HG03354 (cell line): Measurements from ENCODE around the gene CTAGE8.
"Not testable (repeated sequence)": the region's sequence is repeated elsewhere in the genome, so short reads cannot be mapped to it uniquely, and the experiment has no call there.

Source experiments
- ATAC-seq: cut with Tn5 transposase; IDR thresholded peaks from one replicate; pipeline ENCODE4 v1.9.1; 2021; ENCODE audit warnings: mild to moderate bottlenecking; ENCODE audit not compliant: unreplicated experiment, poor library complexity, severe bottlenecking

CTAGE8 gene, protein sequence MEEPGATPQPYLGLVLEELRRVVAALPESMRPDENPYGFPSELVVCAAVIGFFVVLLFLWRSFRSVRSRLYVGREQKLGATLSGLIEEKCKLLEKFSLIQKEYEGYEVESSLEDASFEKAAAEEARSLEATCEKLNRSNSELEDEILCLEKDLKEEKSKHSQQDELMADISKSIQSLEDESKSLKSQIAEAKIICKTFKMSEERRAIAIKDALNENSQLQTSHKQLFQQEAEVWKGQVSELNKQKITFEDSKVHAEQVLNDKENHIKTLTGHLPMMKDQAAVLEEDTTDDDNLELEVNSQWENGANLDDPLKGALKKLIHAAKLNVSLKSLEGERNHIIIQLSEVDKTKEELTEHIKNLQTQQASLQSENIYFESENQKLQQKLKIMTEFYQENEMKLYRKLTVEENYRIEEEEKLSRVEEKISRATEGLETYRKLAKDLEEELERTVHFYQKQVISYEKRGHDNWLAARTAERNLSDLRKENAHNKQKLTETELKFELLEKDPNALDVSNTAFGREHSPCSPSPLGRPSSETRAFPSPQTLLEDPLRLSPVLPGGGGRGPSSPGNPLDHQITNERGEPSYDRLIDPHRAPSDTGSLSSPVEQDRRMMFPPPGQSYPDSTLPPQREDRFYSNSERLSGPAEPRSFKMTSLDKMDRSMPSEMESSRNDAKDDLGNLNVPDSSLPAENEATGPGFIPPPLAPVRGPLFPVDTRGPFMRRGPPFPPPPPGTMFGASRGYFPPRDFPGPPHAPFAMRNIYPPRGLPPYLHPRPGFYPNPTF

DNA sequence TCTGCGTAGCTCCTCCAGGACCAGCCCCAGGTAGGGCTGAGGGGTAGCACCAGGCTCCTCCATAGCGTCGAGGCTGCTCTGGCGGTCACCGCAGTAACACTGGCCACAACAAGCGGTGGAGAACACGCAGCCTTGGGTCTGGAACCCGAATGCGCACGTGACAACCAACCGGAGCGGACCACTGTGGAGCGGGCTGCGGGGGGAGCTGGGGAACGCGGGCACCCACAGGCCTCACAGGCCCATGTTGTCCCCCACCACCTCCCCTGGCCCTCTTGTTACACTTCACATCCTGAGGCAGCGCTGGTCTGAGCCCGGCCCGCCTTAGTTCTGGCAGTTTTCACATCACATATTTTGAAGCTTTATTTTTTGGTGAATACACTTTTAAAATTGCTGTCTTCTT, at the start of gene CTAGE8:
Gene CTAGE8 (minus strand): TSS at position 101 of the 400 bp plus-strand sequence. CDS start 38 bp downstream, at position 63.
- ATAC-seq = not testable (repeated sequence)

- ATAC-seq = not testable (repeated sequence)
Measured at GRCh38 chr7:144317537-144317936, 48.4 kb upstream of the CTAGE8 start.

DNA sequence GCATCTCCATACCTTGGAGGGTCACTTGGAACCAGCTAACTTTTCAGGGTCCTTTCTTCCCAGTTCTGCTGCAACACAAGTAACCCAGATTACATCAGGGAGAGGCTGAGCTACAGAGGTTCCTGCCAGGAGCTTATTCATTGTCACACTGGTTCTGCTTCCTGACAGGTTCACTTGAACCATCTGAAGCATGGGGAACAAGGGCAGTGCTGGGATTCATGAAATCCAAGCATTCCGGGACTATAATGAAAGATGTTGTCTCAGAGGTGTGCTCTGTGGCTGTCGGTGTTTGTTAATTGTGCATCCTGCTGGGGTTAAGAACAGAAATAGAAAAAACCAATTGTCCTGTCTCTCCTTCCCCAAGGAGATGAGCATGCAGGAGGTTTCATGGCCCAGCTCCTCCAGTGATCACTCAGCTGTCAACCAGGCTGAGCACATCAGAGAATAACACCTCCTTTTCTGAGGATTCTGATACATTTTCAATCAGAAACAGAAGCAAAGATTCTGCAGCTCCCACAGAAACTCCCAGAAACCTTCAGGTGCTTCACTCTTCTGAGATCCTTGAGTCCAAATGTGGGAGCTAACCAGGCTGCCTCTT, 42.9 kb upstream of the CTAGE8 start, which contains the start of gene OR2A1:
Gene OR2A1 (plus strand): TSS at position 548 of the 598 bp plus-strand sequence. CDS start 5,706 bp downstream, outside the sequence.
- not testable (repeated sequence) for ATAC-seq

DNA sequence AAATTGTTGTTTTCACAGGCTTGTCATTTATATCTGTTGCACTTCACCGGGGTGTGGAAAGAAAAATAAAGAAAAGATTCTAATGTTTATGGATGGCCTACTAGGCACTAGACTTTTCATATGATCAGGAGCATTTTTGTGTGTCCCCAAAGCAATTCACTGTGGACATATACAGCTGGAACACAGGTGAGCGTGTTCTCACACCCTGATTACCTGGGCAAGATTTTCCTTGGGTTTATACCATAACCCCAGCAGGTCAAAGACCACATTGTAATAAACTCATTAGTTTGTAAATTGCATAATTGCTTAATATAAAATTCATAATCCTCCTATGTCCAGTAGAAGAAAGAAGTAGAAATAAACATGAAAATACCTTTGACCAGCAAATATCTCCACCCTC, 42.1 kb upstream of the CTAGE8 start:
- ATAC-seq = not testable (repeated sequence)

DNA sequence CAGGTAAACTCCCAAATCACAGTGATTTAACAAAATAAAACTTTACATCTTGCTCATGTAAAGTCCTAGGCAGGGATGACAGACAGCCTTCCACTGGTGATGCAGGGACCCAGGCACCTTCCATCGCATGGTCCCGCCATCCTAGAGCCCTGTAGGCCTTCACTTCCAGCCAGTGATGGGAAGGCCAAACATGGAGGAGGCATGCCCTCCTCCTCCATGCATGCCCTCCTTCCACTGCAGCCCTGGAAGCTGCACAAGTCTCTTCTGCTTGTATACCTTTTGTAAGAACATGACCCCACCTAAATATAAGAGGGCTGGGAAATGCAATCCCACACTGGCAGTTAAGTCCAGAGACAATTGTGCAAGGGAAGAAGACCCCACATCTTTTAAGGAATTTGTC, 40.6 kb upstream of the CTAGE8 start:
- ATAC-seq = not testable (repeated sequence)

GRCh38 chr7:144305156-144305555, 36.1 kb upstream of the CTAGE8 start:
- not testable (repeated sequence) for ATAC-seq

- ATAC-seq = not testable (repeated sequence)
Measured at GRCh38 chr7:144303607-144304006, 34.5 kb upstream of the CTAGE8 start.

DNA sequence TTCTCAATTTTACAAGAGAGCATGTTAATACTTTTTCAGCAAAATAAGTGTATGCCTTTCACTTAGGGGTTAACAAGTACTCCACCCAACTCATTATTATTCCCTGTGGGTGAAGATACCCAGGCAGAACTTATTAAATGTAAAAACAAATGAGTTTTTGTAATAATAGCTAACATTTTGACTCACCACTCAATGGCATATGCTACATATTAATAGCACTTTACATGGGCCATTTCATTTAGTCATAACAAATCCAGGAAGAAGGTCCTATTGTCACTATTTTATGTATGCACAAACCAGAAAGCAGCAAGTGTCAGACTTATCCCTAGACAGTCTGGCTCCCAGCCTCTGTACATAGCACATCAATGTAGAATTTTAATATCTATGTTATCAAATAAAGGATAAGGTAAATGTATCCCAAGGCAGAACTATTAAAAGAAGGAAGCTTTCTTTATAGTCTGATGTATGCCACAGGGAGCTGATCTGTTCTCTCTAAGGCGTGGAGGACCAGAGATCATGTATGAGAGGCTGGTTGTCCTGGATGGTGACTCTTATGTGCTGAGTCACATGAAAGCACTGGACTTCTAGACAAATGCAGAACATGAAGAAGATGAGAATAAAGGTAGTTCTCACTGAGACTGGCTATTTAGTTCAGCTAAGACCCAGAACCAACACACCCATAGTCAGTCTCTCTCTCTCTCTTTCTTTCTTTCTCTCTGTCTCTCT, 33.7 kb upstream of the CTAGE8 start:
- ATAC-seq = not testable (repeated sequence)

- ATAC-seq = peak; percentile 84
Measured at GRCh38 chr7:144293794-144294499, 24.9 kb upstream of the CTAGE8 start.

DNA sequence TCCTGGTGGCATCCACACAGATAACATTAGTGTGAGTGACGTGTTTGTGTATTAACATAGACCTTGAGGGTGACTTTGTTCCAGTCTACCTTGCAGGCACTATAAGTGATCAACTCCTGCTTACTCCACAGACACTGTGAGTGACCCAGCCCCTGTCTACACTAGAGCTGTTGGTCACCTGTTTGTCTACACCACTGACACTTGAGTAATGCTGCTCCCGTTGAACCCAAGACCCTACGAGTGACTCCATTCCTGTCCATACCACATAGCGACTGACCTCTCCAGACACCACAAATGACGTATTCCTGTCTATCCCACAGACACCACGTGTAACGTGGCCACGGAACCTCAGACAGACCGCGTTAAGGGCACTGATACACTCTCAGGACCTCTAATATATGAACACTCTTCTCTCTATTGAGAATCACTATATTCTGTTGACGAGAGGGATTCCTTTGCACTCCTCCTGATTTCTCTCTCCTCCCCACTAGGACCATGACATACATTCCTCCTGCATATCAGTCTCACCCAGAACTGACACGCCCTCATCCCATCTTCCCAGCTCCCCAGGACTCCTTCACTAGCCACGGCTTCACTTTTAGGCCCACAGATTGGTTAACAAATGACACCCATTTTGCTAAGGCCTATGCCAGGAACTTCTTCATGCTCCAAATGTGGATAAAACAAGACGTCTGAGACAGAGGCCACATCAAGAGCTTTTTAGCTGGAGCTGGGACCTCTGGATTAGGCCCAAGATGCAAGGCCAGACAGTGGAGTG, 23.5 kb upstream of the CTAGE8 start:
- ATAC-seq = not testable (repeated sequence)

GRCh38 chr7:144291607-144292006, 22.5 kb upstream of the CTAGE8 start:
- ATAC-seq = not testable (repeated sequence)

DNA sequence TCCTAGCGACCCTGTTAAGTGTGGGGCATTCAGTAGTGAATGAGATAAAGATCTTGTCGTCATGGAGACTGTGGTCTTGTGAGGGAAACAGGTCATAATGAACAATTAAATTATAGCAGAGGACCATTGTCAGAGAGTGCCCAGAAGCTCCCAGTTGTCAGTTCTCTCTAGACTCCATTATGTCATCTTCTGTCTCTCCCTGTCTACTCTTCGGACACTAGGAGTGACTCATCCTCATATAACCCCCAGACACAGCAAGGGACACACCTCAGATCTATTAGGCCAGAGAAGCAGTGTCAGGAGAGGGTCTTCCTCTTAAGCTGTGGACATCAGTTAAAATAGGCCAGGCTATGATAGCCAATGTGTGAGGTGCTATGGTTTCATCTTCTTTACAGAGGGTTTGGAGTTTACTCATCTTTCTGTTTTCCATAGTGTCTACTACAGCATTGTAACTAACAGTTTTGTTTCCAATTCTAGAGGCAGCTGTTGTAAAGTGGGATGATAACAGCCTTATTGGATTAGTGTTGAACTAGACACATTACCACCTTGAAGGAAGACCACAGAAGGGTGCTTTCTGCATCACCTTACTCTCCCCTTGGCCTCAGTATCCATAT, 18.2 kb upstream of the CTAGE8 start:
- ATAC-seq = not testable (repeated sequence)

DNA sequence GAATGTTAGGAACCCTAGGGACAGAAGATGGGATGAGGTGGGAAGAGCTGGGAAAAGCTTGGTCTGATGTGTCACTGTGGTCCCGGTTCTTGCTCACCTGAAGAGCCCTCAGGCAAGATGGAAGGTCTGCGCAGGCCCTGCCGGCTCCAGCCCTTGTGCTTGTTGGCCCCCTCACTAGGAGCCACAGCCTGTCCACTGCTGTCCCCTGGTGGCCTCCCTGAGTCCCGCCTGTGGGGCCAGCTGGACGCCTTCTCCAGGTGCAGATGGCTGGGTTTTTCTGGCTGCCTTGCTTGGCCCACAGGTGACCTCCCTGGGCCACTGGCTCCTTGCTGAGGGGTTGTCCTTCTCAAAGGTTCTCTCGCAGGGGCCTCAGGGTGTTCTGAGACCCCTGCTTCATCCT, 14.6 kb upstream of the CTAGE8 start:
- not testable (repeated sequence) for ATAC-seq

DNA sequence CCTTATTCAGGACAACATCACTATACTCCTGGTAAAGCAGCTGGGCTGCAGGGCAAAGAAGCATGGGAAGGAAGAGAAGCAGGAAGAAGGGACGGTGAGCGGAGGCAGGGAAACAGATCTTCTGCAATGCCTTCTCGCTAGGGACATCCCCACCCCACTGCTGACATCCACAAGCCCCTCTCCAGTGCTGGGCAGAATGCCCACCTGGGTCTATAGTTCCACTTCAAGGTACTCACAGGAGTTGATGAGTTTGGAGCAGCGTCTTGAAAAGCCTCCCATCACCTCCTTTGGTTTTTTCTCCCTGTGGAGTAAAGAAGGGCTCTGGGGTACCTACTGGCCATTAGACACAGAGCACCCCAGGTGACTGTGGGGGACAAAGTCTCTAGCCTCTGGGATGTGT, 13.4 kb upstream of the CTAGE8 start:
- ATAC-seq = not testable (repeated sequence)

DNA sequence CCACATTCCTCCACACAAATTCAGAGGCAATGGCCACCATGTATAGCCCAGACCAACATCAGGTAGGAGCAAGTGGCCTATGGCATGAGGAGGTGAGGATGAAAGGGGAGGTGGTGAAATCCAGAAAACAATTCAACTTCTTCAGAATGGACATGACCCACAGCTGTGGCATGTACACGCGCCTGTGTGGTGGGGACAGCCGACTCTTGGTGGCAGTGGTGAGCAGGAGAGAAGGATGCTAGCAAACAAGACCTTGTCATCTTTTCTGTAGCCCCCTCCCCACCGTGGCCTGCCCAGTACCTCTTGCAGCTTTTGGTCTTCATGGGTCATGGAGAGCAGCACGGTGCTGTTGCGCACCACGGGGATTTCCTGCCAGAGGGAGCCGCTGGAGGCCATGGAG, 12.9 kb upstream of the CTAGE8 start:
- ATAC-seq = not testable (repeated sequence)

GRCh38 chr7:144280010-144280409, 10.9 kb upstream of the CTAGE8 start:
- peak; percentile 66 for ATAC-seq

GRCh38 chr7:144275281-144275680, 6.2 kb upstream of the CTAGE8 start:
- ATAC-seq = not testable (repeated sequence)

- ATAC-seq = not testable (repeated sequence)
Measured at GRCh38 chr7:144264692-144265091, 4.4 kb downstream of the CTAGE8 start, which contains the start of gene OR2A7. Gene OR2A7 (minus strand): TSS chr7:144264792. CDS start chr7:144259628, 5,164 bp downstream.
